ENCODE measurements around the gene POU2F2. TPM values are rescaled to one million over a fixed set of nuclear protein-coding genes. Genes with fewer than 3 reads are reported as not detected.

The POU2F2 gene
- total RNA-seq, 1 experiment from 2014 or later, result 6.0 TPM

DNA sequence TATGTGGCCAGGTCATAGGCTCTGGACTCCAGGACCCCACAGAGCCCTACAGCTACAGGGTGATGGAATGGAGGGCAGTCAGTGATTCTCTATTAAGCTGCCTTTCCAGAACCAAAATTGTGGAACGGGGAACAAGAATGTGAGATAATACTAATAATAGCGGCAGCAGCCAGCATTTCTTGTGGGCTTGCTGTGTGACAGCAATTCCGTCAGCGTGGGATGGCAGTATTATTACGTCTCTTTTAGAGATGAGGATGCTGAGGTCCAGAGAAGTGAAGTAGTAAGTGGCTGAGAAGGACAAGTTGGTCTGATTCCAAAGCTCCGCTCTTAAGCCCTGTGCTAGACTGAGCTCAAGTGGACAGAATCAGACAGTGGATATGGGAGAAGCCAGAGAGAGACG is 86.7 kb downstream of the POU2F2 start (continued):
- TF ChIP-seq, protein P1, sequence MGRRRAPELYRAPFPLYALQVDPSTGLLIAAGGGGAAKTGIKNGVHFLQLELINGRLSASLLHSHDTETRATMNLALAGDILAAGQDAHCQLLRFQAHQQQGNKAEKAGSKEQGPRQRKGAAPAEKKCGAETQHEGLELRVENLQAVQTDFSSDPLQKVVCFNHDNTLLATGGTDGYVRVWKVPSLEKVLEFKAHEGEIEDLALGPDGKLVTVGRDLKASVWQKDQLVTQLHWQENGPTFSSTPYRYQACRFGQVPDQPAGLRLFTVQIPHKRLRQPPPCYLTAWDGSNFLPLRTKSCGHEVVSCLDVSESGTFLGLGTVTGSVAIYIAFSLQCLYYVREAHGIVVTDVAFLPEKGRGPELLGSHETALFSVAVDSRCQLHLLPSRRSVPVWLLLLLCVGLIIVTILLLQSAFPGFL (CRISPR knock-in tag; IDR thresholded peaks at IDR 0.05; ENCODE audit: borderline replicate concordance), result no peak
- no peak for TF ChIP-seq ESRRA (CRISPR knock-in tag; IDR thresholded peaks at IDR 0.05; ENCODE audit: borderline replicate concordance)
- TF ChIP-seq NFE2L1 (CRISPR knock-in tag; IDR thresholded peaks at IDR 0.05), result no peak
- TF ChIP-seq ZNF121 (CRISPR knock-in tag; IDR thresholded peaks at IDR 0.05), result no peak
- no peak for TF ChIP-seq FOXK1 (CRISPR knock-in tag; IDR thresholded peaks at IDR 0.05)
- TF ChIP-seq, protein P2, sequence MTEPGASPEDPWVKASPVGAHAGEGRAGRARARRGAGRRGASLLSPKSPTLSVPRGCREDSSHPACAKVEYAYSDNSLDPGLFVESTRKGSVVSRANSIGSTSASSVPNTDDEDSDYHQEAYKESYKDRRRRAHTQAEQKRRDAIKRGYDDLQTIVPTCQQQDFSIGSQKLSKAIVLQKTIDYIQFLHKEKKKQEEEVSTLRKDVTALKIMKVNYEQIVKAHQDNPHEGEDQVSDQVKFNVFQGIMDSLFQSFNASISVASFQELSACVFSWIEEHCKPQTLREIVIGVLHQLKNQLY (CRISPR knock-in tag; IDR thresholded peaks at IDR 0.05), result no peak
- TF ChIP-seq, protein P3, sequence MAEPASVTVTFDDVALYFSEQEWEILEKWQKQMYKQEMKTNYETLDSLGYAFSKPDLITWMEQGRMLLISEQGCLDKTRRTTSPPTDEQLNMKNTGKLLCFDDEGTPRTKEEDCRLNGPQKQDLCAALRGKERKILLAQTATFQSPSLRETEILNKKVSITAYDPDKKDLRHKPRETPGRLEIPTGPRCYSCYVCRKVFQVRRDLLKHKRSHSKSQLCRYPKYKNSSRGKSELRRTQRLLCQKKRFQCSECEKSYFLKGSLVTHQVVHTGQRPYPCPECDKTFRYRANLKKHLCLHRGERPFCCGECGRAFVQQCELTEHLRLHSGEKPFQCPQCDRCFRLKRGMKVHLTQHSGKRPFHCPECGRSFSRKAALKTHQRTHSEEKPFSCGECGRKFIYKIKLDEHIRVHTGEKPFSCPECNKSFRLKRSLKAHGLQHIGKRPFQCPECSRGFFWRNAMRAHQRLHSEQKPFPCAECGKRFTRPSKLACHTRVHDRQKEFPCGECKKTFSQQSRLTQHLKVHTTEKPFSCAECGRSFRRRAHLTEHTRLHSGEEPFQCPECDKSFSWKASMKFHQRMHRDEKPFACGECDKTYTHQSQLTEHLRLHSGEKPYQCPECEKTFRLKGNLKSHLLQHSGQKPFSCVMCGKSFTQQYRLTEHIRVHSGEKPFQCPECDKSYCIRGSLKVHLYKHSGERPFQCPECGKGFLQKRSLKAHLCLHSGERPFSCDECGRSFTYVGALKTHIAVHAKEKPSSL (CRISPR knock-in tag; conservative IDR thresholded peaks at IDR 0.05), result no peak

DNA sequence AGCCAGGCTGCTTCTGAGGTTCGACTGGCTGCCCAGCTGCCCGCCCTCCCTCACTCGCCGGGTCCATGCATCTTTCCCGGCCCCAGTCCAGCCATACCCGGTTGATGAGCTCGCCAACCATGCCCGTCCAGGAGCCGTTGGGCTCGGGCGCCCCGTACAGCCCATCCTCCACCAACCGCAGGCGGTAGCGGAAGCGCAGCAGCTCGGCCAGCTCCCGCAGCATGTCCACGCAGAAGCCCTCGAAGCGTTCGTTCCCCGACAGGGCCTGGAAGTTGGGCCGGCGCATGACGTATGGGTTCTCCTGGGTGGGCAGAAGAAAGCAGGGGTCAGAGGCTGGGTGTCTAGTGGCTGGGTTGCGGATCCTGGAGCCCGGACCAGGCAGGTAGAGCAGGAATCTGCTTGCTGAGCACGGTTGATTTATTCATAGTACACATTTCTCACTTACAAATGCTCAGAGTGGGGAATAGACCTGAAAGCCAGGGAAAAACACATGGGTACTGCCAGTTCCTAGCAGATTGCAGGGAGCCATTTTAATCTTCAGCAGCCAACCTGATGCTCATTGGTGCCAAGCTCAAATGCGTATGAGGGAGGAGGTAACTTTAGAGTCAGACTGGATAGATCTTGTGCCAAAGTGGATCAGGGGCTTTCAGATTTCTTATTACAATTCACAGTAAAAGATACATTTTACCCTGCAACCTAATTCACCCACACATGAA is 89.6 kb downstream of the POU2F2 start:
- no peak for DNase-seq (ENCODE audit: low spot score)
- Mint-ChIP-seq H3K27me3 (ENCODE audit: low read depth) (no peaks in the 10 kb centered on the region), H3K4me1 (no peaks in the 10 kb centered on the region), H3K27ac (no peak overlapping the region), H3K9me3 (no peaks in the 10 kb centered on the region), H3K4me3 (no peak overlapping the region), H3K36me3 (peaks cover 56% of the 10 kb centered on the region)
- ChIA-PET CTCF (interaction anchor here (1.5 kb wide), 1 partner anchor 8 kb away, joined by 7 read pairs; no protein-coding TSS in a partner anchor), POLR2A (no interaction called here)
- no peak for ATAC-seq
- no peak for TF ChIP-seq ZBTB21 (CRISPR knock-in tag; IDR thresholded peaks at IDR 0.05; ENCODE audit: borderline replicate concordance)
- TF ChIP-seq, protein P4, sequence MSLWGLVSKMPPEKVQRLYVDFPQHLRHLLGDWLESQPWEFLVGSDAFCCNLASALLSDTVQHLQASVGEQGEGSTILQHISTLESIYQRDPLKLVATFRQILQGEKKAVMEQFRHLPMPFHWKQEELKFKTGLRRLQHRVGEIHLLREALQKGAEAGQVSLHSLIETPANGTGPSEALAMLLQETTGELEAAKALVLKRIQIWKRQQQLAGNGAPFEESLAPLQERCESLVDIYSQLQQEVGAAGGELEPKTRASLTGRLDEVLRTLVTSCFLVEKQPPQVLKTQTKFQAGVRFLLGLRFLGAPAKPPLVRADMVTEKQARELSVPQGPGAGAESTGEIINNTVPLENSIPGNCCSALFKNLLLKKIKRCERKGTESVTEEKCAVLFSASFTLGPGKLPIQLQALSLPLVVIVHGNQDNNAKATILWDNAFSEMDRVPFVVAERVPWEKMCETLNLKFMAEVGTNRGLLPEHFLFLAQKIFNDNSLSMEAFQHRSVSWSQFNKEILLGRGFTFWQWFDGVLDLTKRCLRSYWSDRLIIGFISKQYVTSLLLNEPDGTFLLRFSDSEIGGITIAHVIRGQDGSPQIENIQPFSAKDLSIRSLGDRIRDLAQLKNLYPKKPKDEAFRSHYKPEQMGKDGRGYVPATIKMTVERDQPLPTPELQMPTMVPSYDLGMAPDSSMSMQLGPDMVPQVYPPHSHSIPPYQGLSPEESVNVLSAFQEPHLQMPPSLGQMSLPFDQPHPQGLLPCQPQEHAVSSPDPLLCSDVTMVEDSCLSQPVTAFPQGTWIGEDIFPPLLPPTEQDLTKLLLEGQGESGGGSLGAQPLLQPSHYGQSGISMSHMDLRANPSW (CRISPR knock-in tag; conservative IDR thresholded peaks at IDR 0.05; ENCODE audit: low read depth), result no peak
- TF ChIP-seq ZNF138 (CRISPR knock-in tag; conservative IDR thresholded peaks at IDR 0.05), result no peak
- TF ChIP-seq HMGA2 (CRISPR knock-in tag; IDR thresholded peaks at IDR 0.05), result no peak
- TF ChIP-seq, protein P5, sequence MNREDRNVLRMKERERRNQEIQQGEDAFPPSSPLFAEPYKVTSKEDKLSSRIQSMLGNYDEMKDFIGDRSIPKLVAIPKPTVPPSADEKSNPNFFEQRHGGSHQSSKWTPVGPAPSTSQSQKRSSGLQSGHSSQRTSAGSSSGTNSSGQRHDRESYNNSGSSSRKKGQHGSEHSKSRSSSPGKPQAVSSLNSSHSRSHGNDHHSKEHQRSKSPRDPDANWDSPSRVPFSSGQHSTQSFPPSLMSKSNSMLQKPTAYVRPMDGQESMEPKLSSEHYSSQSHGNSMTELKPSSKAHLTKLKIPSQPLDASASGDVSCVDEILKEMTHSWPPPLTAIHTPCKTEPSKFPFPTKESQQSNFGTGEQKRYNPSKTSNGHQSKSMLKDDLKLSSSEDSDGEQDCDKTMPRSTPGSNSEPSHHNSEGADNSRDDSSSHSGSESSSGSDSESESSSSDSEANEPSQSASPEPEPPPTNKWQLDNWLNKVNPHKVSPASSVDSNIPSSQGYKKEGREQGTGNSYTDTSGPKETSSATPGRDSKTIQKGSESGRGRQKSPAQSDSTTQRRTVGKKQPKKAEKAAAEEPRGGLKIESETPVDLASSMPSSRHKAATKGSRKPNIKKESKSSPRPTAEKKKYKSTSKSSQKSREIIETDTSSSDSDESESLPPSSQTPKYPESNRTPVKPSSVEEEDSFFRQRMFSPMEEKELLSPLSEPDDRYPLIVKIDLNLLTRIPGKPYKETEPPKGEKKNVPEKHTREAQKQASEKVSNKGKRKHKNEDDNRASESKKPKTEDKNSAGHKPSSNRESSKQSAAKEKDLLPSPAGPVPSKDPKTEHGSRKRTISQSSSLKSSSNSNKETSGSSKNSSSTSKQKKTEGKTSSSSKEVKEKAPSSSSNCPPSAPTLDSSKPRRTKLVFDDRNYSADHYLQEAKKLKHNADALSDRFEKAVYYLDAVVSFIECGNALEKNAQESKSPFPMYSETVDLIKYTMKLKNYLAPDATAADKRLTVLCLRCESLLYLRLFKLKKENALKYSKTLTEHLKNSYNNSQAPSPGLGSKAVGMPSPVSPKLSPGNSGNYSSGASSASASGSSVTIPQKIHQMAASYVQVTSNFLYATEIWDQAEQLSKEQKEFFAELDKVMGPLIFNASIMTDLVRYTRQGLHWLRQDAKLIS (CRISPR knock-in tag; IDR thresholded peaks at IDR 0.05; ENCODE audit: borderline replicate concordance), result no peak
- no peak for TF ChIP-seq KAT7 (CRISPR knock-in tag; IDR thresholded peaks at IDR 0.05; ENCODE audit: borderline replicate concordance)
- TF ChIP-seq, protein P6, sequence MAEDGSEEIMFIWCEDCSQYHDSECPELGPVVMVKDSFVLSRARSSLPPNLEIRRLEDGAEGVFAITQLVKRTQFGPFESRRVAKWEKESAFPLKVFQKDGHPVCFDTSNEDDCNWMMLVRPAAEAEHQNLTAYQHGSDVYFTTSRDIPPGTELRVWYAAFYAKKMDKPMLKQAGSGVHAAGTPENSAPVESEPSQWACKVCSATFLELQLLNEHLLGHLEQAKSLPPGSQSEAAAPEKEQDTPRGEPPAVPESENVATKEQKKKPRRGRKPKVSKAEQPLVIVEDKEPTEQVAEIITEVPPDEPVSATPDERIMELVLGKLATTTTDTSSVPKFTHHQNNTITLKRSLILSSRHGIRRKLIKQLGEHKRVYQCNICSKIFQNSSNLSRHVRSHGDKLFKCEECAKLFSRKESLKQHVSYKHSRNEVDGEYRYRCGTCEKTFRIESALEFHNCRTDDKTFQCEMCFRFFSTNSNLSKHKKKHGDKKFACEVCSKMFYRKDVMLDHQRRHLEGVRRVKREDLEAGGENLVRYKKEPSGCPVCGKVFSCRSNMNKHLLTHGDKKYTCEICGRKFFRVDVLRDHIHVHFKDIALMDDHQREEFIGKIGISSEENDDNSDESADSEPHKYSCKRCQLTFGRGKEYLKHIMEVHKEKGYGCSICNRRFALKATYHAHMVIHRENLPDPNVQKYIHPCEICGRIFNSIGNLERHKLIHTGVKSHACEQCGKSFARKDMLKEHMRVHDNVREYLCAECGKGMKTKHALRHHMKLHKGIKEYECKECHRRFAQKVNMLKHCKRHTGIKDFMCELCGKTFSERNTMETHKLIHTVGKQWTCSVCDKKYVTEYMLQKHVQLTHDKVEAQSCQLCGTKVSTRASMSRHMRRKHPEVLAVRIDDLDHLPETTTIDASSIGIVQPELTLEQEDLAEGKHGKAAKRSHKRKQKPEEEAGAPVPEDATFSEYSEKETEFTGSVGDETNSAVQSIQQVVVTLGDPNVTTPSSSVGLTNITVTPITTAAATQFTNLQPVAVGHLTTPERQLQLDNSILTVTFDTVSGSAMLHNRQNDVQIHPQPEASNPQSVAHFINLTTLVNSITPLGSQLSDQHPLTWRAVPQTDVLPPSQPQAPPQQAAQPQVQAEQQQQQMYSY (CRISPR knock-in tag; IDR thresholded peaks at IDR 0.05), result no peak
- TF ChIP-seq SMAD3 (CRISPR knock-in tag; IDR thresholded peaks at IDR 0.05; ENCODE audit: borderline replicate concordance), result no peak
- TF ChIP-seq, protein P7, sequence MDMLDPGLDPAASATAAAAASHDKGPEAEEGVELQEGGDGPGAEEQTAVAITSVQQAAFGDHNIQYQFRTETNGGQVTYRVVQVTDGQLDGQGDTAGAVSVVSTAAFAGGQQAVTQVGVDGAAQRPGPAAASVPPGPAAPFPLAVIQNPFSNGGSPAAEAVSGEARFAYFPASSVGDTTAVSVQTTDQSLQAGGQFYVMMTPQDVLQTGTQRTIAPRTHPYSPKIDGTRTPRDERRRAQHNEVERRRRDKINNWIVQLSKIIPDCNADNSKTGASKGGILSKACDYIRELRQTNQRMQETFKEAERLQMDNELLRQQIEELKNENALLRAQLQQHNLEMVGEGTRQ (CRISPR knock-in tag; IDR thresholded peaks at IDR 0.05), result no peak
- TF ChIP-seq CREM (CRISPR knock-in tag; IDR thresholded peaks at IDR 0.05), result no peak

Data from WTC11 (cell line).